ENCODE results near the gene ECEL1.

DNA sequence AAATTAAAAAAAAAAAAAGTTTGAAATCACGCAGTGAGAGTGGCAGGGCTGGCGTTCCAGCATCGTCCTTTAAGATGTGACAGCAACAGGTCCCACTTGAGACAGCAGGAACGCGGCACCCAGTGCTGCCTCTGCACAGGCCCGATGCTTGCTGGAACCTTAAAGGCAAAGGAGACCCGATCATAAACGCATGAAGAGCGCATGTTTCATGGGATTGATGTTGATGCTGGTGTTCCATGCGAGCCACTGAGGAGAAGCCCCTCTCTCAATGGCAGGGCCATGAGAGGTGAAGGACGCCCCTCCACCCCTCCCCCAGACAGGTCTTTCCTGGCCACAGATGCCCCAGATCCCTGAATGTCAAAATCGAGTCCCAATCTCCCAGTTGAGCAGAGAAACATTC lies 49.5 kb downstream of the ECEL1 start:
- no peak for TF ChIP-seq EZH2 (IDR thresholded peaks at IDR 0.05; ENCODE audit: insufficient read depth, poor library complexity, severe bottlenecking)
- TF ChIP-seq EZH2phosphoT487 (IDR thresholded peaks at IDR 0.05; ENCODE audit: insufficient read depth, low read depth), result no peak
